GM19351 (cell line): ENCODE measurements around the gene ERCC6.

Experiments
- ATAC-seq: cut with Tn5 transposase; IDR thresholded peaks from one replicate; pipeline ENCODE4 v1.9.1; 2021; ENCODE audit warnings: mild to moderate bottlenecking, moderate library complexity; ENCODE audit not compliant: unreplicated experiment

The ERCC6 gene

DNA sequence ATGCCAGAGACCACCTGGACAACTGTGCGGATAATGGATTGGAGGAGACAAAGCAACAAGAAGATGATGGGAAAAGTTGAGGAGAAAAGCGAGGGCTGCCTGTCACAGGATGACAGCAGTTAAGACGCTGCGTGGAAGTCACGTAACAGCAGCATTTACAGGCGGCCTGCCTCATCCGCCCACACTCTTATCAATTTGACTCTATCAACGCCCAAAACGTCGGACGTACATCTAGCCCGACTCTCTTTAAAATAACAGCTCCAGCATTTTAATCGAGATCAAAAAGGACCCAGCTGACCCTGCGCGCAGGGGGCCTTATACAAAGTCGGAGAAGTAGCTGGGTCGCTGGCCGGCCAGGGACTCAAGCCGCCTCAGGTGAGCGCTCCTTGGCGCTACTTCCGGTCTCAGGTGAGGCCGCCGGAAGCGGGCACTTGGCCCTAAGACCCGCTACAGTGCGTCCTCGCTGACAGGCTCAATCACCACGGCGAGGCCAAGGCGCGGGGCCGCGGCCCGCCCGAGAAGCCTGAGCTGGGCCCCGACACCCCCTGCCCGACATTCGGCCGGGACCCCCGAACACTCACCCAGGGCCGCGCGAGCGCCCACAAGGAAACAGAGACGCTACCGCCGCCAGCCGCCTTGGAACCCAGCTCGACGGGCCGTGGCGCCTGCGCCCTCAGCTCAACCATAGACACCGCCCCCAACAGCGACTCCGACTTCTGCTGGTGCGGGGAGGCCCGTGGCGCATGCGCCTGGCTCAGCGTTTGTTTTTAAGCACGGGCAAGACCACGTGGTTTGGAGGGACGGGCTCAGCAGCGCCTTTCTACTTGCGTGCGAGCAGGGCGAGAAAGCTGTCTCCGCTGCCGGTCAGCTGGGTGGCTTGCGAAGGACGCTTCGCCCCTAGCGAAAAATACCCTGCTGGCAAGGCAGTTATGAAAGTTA lies at the start of gene ERCC6:
ERCC6 (minus strand) TSS at position 741 of the 939 bp plus-strand sequence.
- peak; percentile 59 for ATAC-seq

DNA sequence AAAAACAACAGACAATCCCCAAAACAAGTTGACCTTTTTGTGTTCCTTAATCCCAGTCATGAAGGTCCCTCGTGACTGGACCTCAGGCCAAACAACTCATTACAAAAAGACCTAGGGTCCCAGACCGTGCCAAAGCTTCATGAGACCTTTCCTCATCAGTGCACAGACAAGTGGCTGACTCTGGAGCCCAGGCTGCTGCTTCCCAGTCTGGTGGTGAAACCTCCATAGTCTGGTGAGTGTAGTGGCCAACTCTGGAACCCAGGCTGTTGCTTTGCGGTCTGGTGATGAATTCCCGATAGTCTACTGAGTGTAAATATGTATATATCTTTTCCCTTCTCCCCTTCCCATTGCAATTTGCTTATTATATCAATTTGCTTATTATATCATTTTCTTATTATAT lies 49.1 kb upstream of the ERCC6 start:
- no peak for ATAC-seq

- ATAC-seq: no peak
Measured at GRCh38 chr10:49585387-49585786, 46.5 kb upstream of the ERCC6 start.

DNA sequence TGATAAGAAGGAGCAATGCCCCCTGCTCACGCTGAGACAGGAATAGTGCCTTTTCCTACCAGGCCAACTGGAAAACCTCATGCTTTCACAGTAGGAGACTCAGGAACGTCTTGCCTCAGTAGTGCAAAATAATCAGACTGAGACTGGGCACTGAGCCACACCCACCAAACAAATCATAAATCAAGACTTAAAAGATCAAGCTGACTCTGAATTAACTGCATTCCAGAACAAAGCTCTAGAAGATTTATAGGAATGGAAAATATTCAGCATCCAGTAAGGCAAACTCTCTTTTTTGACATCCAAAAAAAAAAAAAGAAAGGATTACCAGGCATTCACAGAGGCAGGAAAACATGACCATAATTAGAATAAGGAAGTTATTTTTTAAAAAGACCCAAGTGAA lies 40.7 kb upstream of the ERCC6 start:
- no peak for ATAC-seq

DNA sequence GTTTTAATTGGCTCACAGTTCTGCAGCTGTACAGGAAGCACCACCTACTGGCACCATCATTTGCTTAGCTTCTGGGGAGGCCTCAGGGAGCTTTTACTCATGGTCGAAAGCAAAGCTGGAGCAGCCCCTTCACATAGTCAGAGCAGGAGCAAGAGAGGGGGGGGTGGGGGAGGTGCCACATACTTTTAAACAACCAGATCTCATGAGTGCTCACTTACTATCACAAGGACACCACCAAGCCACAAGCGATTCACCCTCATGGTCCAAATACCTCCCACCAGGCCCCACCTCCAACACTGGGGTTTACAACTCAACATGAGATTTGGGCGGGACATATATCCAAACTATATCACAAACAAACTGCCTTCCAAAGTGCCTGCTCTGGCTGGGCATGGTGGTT lies 39.5 kb upstream of the ERCC6 start:
- no peak for ATAC-seq

GRCh38 chr10:49577182-49577925 lies 38.4 kb upstream of the ERCC6 start:
- peak; percentile 78 for ATAC-seq

DNA sequence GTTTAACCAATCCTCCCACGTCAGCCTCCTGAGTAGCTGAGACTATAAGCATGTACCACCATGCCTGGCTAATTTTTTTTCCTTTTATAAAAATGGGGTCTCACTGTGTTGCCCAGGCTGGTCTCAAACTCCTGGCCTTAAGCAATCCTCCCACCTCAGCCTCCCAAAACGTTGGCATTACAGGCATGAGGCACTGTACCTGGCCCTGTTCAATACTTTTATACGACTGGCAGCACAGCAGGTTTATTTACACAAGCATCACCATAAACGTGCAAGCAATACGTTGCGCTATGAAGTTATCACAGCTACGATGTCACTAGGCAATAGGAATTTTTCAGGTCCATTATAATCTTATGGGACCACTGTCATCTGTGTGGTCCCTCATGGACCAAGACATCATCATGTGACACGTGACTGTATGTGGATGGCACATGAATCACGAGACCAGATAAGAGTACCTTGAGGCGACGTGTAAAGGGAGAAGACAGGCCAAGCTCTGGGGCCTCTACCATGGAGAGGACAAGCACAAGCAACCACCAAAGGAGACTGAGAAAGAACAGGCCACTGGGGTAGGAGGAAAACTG lies 36.7 kb upstream of the ERCC6 start:
- no peak for ATAC-seq

DNA sequence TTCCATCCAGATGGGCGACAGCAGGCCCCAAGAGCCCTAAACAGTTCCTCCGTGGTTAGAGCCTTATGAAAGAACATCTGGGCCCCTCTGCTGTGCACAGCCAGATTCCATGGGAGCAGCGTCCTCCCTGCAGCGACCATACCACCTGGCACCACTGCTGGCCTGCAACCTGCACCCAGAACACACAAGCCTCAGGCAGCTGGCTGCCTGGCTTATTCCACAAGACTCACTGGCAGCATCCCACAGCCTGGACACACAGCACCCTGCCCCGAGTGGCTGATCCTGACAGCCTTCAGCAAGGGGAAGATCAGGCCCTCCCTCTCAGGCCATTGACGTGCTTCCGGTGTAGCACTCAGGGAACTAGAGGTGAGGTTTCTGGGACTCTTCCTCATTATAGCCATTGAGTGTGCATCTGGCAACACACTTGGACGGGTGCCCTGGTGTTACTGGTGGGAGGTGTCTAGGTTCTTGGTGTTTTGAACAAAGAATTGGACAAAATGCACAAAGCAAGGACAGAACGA lies 33.7 kb upstream of the ERCC6 start:
- ATAC-seq: no peak

DNA sequence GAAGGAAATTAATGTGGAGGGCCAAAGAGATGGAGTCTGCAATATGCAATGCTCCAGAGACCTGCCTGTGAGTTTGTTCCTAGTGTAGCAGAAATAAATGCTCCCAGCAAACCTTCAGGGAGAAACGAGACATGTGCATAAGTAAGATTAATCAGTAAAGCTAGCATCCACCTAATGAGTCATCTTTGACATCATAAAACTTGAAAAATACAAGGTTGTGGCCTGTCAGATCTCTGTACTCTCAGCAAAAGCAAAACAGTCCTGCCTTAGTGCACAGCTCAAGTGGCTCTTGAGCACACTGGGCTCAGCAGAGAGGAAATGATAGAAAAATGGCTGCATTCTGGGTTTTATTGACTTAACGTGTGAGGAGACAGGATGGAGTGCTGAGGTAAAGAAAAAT lies 32.5 kb upstream of the ERCC6 start:
- ATAC-seq: no peak

DNA sequence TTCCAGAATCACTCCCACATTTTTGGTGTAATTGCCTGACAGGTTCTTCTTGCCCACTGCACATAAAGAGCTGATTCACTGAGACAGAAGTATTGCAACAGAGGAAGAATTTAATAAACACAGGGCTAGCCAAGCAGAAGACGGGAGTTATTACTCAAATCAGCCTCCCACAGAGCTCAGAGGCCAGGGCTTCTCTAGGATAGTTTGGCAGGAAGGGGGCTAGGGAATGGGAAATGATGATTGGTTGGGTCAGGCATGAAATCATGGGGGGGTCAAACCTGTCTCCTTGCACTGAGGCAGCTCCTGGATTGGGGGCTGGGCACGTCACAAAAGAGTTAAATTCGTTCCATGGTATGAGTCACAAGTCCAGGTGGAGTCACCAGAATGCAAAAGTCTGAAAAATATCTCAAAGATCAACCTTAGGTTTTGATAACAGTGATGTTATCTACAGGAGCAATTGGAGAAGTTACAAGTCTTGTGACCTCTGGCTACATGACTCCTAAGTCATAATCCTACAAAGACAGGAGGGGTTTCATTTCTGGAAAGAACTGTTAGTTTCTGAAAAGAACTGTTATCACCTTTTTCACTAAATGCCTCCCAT lies 30.2 kb upstream of the ERCC6 start:
- ATAC-seq: no peak

GRCh38 chr10:49568235-49568634 lies 29.3 kb upstream of the ERCC6 start:
- ATAC-seq: peak; percentile 82

- peak; percentile 25 for ATAC-seq
Measured at GRCh38 chr10:49567810-49568209, 28.9 kb upstream of the ERCC6 start.

GRCh38 chr10:49564461-49565009 lies 25.6 kb upstream of the ERCC6 start:
- no peak for ATAC-seq

GRCh38 chr10:49562893-49563292 lies 24.0 kb upstream of the ERCC6 start:
- no peak for ATAC-seq

- ATAC-seq: no peak
Measured at GRCh38 chr10:49560526-49560925, 21.6 kb upstream of the ERCC6 start.

DNA sequence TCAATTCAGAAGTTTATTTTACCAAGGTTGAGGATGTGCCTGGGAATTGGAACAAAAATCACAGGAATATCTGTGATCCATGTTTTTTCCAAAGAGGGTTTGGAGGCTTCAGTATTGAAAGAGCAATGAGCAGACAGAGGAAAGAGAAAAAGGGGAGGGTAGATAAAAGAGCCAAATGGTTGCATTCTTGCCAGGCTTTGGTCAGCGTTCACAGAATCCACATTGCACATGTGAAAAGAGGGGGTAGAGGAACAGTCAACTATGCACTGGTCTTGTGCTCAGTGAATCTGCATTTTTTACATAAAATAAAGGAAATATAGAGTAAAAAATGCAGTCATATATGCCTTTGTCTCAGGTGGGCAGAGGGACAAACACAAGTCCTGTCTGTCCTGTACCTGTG lies 20.6 kb upstream of the ERCC6 start:
- no peak for ATAC-seq

- no peak for ATAC-seq
Measured at GRCh38 chr10:49558190-49558589, 19.3 kb upstream of the ERCC6 start.

- no peak for ATAC-seq
Measured at GRCh38 chr10:49557681-49558080, 18.8 kb upstream of the ERCC6 start.

DNA sequence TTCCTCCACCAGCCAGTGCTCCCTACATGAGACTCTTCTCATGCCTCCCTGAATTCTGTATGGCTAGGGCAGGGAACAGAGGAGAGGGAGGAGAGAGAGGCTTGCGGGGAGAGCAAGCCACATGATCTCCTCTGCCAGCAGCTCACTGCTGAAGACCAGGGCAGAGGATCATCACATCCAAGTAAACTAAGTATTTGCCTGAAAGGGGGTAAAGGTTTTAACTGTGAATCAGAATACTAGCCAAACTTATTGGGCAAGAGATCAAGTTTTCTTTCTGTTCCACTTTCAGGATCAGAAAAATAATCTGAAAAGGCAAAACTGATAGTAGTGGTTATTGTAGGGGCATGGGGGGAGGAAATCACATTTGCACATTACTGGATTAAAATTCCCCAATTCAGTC lies 17.8 kb upstream of the ERCC6 start:
- no peak for ATAC-seq

DNA sequence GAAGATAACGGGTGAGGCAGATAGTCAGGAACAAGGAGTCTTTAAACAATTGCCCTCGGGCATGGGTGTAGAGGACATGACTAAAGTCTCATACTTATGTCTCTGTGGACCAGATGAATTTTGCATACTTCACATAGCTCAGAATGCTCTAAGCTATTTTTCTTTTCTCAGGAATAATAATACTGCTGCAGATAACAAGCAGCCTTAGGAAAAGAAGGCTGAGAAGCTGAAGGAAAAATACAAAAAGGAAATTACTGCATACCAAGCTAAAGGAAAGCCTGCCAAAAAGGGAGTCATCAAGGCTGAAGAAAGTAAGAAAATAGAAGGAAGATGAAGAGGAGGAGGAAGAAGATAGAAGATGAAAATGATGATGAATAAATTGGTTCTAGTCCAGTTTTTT lies 13.4 kb upstream of the ERCC6 start:
- no peak for ATAC-seq

- no peak for ATAC-seq
Measured at GRCh38 chr10:49550563-49550962, 11.6 kb upstream of the ERCC6 start.
